Measurements from ENCODE around the gene MTM1.
A peak's percentile ranks its signal among the peaks of the same experiment; 100 is the strongest.

MTM1 gene

GRCh38 chrX:150680974-150681373, 112.6 kb downstream of the MTM1 start:
- DNase-seq, result no peak

- no peak for DNase-seq
Measured at GRCh38 chrX:150683112-150683511, 114.7 kb downstream of the MTM1 start.

- peak; percentile 55 for DNase-seq
Measured at GRCh38 chrX:150683536-150684146, 115.2 kb downstream of the MTM1 start.

- DNase-seq, result no peak
Measured at GRCh38 chrX:150688911-150689451, 120.6 kb downstream of the MTM1 start.

GRCh38 chrX:150690126-150690525, 121.7 kb downstream of the MTM1 start:
- DNase-seq, result no peak

GRCh38 chrX:150692296-150692695, 123.9 kb downstream of the MTM1 start:
- no peak for DNase-seq

GRCh38 chrX:150692831-150693724, 124.7 kb downstream of the MTM1 start, which contains the start of gene MTMR1:
Gene MTMR1, plus strand, starts transcription at chrX:150693396. Its CDS starts 135 bp downstream, at chrX:150693531.
- peak; percentile 18 for DNase-seq

- DNase-seq, result peak; percentile 33
Measured at GRCh38 chrX:150693725-150694574, 125.5 kb downstream of the MTM1 start.

GRCh38 chrX:150694738-150695410, 126.5 kb downstream of the MTM1 start:
- no peak for DNase-seq

- DNase-seq, result no peak
Measured at GRCh38 chrX:150696331-150696730, 127.9 kb downstream of the MTM1 start.

GRCh38 chrX:150696866-150697265, 128.4 kb downstream of the MTM1 start:
- DNase-seq, result no peak

- DNase-seq, result no peak
Measured at GRCh38 chrX:150697641-150698040, 129.2 kb downstream of the MTM1 start.

GRCh38 chrX:150698981-150699380, 130.6 kb downstream of the MTM1 start:
- DNase-seq, result no peak

- no peak for DNase-seq
Measured at GRCh38 chrX:150700107-150700506, 131.7 kb downstream of the MTM1 start.

- no peak for DNase-seq
Measured at GRCh38 chrX:150701377-150701776, 133.0 kb downstream of the MTM1 start.

GRCh38 chrX:150702966-150703694, 134.7 kb downstream of the MTM1 start:
- no peak for DNase-seq

- DNase-seq, result no peak
Measured at GRCh38 chrX:150703695-150703974, 135.2 kb downstream of the MTM1 start.

GRCh38 chrX:150704030-150704613, 135.7 kb downstream of the MTM1 start:
- DNase-seq, result no peak

- no peak for DNase-seq
Measured at GRCh38 chrX:150712619-150713018, 144.2 kb downstream of the MTM1 start.

GRCh38 chrX:150715184-150715583, 146.8 kb downstream of the MTM1 start:
- DNase-seq, result no peak

GRCh38 chrX:150719621-150720020, 151.2 kb downstream of the MTM1 start:
- DNase-seq, result no peak

All from NCI-H1694 treated with DMSO at 0.1 percent for 48 hours (cell line).